SU-DHL-6 (cell line): ENCODE data around the gene ATCAY.

Source experiments
- EZH2phosphoT487 ChIP-seq: fragments of 200-600 bp; sonication (generic), shearing (Covaris generic); conservative IDR thresholded peaks from 2 replicates; pipeline ENCODE4 v1.6.1; 2018; ENCODE audit warnings: mild to moderate bottlenecking, antibody characterized with exemption, low read length, moderate library complexity, mixed read lengths
- TF ChIP-seq, protein P1 (sequence below): fragments of 200-600 bp; sonication (generic); IDR thresholded peaks from one replicate; pipeline ENCODE4 v1.5.1; 2017; ENCODE audit warnings: antibody characterized with exemption, mild to moderate bottlenecking, low read length, moderate library complexity; ENCODE audit not compliant: insufficient read depth, poor library complexity, severe bottlenecking

DNA sequence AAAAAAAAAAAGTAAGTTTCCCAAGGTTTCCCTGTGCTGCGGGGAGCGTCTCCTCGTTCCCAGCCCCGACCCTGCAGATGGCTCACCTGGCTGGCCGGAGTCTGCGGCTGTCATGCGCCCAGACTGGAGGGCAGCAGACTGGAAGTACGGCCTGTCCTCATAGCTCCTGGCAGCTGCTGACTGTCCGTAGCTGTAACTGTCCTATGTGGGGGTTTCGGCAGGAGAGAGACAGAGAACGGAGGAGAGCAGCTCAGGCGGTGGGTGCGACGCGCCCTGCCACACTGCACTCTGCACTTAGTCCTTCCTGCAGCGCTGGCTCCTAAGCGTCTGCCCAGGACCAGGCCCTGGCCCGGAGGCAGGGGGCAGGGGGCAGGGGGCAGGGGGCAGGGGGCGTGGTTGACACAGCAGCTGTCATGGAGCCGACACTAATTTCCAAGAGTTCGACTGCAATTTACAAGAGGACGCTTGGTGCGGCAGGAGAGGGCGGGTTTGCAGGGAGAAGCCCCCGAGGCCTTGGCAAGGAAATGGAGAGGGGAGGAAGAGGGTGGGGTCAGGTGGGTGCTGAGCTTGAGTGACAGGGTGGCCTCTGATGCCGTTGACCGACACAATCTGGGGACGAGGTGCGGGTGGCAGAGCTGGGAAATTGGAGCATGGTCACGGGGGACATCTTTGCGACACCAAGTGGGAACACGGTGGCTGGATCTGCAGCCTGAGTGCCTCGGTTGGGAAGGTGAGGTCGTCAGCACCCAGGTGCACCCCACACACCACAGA lies 46.7 kb upstream of the ATCAY start:
- TF ChIP-seq, protein P1, sequence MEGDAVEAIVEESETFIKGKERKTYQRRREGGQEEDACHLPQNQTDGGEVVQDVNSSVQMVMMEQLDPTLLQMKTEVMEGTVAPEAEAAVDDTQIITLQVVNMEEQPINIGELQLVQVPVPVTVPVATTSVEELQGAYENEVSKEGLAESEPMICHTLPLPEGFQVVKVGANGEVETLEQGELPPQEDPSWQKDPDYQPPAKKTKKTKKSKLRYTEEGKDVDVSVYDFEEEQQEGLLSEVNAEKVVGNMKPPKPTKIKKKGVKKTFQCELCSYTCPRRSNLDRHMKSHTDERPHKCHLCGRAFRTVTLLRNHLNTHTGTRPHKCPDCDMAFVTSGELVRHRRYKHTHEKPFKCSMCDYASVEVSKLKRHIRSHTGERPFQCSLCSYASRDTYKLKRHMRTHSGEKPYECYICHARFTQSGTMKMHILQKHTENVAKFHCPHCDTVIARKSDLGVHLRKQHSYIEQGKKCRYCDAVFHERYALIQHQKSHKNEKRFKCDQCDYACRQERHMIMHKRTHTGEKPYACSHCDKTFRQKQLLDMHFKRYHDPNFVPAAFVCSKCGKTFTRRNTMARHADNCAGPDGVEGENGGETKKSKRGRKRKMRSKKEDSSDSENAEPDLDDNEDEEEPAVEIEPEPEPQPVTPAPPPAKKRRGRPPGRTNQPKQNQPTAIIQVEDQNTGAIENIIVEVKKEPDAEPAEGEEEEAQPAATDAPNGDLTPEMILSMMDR = no peak
- TF ChIP-seq EZH2phosphoT487 = no peak
